ENCODE results near the gene TMEM214. TPM values are rescaled to one million over a fixed set of nuclear protein-coding genes. Genes with fewer than 3 reads are reported as not detected.

Gene TMEM214
- polyA plus RNA-seq, 1 experiment, result 235 TPM

- no peaks in the 10 kb centered on the region for H3K27me3 ChIP-seq (ENCODE audit: control insufficient read depth, insufficient read depth, low read length)
- CTCF ChIA-PET, result interaction anchor here (0.6 to 1.7 kb wide), 4 partner anchors 19 to 112 kb away, joined by 3 to 8 read pairs (median 4); no protein-coding TSS in a partner anchor
- POLR2A ChIA-PET, result no interaction called here
- no peaks in the 10 kb centered on the region for H3K36me3 ChIP-seq (ENCODE audit: control insufficient read depth, insufficient read depth, low read length)
- TF ChIP-seq CTCF (IDR thresholded peaks at IDR 0.05; ENCODE audit: insufficient read depth, low read depth, low read length), result no peak
- DNase-seq (ENCODE audit: low read depth), result no peak
- no peak overlapping the region for H3K4me3 ChIP-seq (ENCODE audit: low read depth, low read length)
Measured at GRCh38 chr2:26997394-26997793, 35.4 kb upstream of the TMEM214 start.

GRCh38 chr2:26998323-26998722 lies 34.4 kb upstream of the TMEM214 start:
- ChIA-PET POLR2A (no interaction called here), CTCF (interaction anchor here (0.7 to 1.7 kb wide), 4 partner anchors 18 to 37 kb away, joined by 3 to 8 read pairs (median 4); no protein-coding TSS in a partner anchor)
- no peaks in the 10 kb centered on the region for H3K36me3 ChIP-seq (ENCODE audit: control insufficient read depth, insufficient read depth, low read length)
- TF ChIP-seq CTCF (IDR thresholded peaks at IDR 0.05; ENCODE audit: insufficient read depth, low read depth, low read length), result no peak
- no peak overlapping the region for H3K4me3 ChIP-seq (ENCODE audit: low read depth, low read length)
- DNase-seq (ENCODE audit: low read depth), result no peak
- H3K27me3 ChIP-seq (ENCODE audit: control insufficient read depth, insufficient read depth, low read length), result no peaks in the 10 kb centered on the region

GRCh38 chr2:27000228-27000627 lies 32.5 kb upstream of the TMEM214 start:
- Histone ChIP-seq H3K27me3 (ENCODE audit: control insufficient read depth, insufficient read depth, low read length) (no peaks in the 10 kb centered on the region), H3K36me3 (ENCODE audit: control insufficient read depth, insufficient read depth, low read length) (no peaks in the 10 kb centered on the region), H3K4me3 (ENCODE audit: low read depth, low read length) (no peak overlapping the region)
- CTCF ChIA-PET, result no interaction called here
- POLR2A ChIA-PET, result no interaction called here
- no peak for TF ChIP-seq CTCF (IDR thresholded peaks at IDR 0.05; ENCODE audit: insufficient read depth, low read depth, low read length)
- DNase-seq (ENCODE audit: low read depth), result no peak

- ChIA-PET POLR2A (interaction anchor here (0.5 kb wide), 1 partner anchor 41 kb away, joined by 5 read pairs; no protein-coding TSS in a partner anchor), CTCF (no interaction called here)
- no peak for DNase-seq (ENCODE audit: low read depth)
- no peak for TF ChIP-seq CTCF (IDR thresholded peaks at IDR 0.05; ENCODE audit: insufficient read depth, low read depth, low read length)
- Histone ChIP-seq H3K4me3 (ENCODE audit: low read depth, low read length) (no peak overlapping the region), H3K36me3 (ENCODE audit: control insufficient read depth, insufficient read depth, low read length) (no peaks in the 10 kb centered on the region), H3K27me3 (ENCODE audit: control insufficient read depth, insufficient read depth, low read length) (no peaks in the 10 kb centered on the region)
Measured at GRCh38 chr2:27000995-27001394, 31.8 kb upstream of the TMEM214 start.

GRCh38 chr2:27001950-27002349 lies 30.8 kb upstream of the TMEM214 start:
- POLR2A ChIA-PET, result no interaction called here
- no peak for DNase-seq (ENCODE audit: low read depth)
- Histone ChIP-seq H3K4me3 (ENCODE audit: low read depth, low read length) (no peak overlapping the region), H3K27me3 (ENCODE audit: control insufficient read depth, insufficient read depth, low read length) (no peaks in the 10 kb centered on the region), H3K36me3 (ENCODE audit: control insufficient read depth, insufficient read depth, low read length) (no peaks in the 10 kb centered on the region)
- TF ChIP-seq CTCF (IDR thresholded peaks at IDR 0.05; ENCODE audit: insufficient read depth, low read depth, low read length), result no peak
- CTCF ChIA-PET, result interaction anchor here (0.5 kb wide), 1 partner anchor 685 kb away, joined by 4 read pairs; no protein-coding TSS in a partner anchor

All from BJ (cell line).